Motor neuron (in vitro differentiated cells): Measurements from ENCODE around the gene GNL3. TPM values are rescaled to one million over a fixed set of nuclear protein-coding genes. Genes with fewer than 3 reads are reported as not detected.

Experiments used
- ATAC-seq, 8 experiments: fragments of 200-7000 bp; cut with Tn5 transposase; replicated peaks in 6 of 8; 2 replicates each; pipeline ENCODE4 v1.8.0; 2021; ENCODE audit warnings: mild to moderate bottlenecking in 8 of 8, moderate library complexity in 8 of 8
- H3K27ac ChIP-seq, 2 donors: fragments of 250-450 bp; sonication (Bioruptor Pico); 2 replicates each; pipeline ENCODE4 v1.9.0; 2021; ENCODE audit warnings: antibody characterized with exemption in 2 of 2, mild to moderate bottlenecking in 2 of 2, moderate library complexity in 1 of 2
- H3K4me1 ChIP-seq, 2 donors: fragments of 250-450 bp; sonication (Bioruptor Pico); replicated peaks in 1 of 2; 2 replicates each; pipeline ENCODE4 v1.6.1; 2021; ENCODE audit warnings: antibody characterized with exemption in 2 of 2, mild to moderate bottlenecking in 2 of 2, moderate library complexity in 1 of 2
- H3K4me3 ChIP-seq, 5 donors: fragments of 250-450 bp; sonication (Bioruptor Pico); 2 replicates each; pipeline ENCODE4 v1.9.0; 2021; ENCODE audit warnings: antibody characterized with exemption in 5 of 5, mild to moderate bottlenecking in 5 of 5, moderate library complexity in 4 of 5
- WGBS, 10 experiments: fragments of 450-650 bp; shearing (Covaris generic); methylation state at CpG; one replicate each; pipeline ENCODE4 v1.0.0; 2022; 5-methylcytosine and 5-hydroxymethylcytosine counted together
- in situ Hi-C, 9 experiments: fragments of 400-800 bp; cut with MboI; loops; one replicate each; pipeline ENCODE4 v1.15.0; 2021; ENCODE audit warnings: low sequenced_read_pairs in 9 of 9, low pct_unique_long_range_greater_than_20kb in 2 of 9; ENCODE audit not compliant: unreplicated experiment in 9 of 9
- total RNA-seq, 8 experiments: library from RNA; unstranded; fragments of 300-600 nt; gene quantifications; 2 replicates each; pipeline versions ENCODE4 v1.2.3 to v1.2.4, GENCODE V29; 2022

GNL3 gene
- total RNA-seq, 8 experiments from 2014 or later: 75.6 to 219 (median 110) TPM

GRCh38 chr3:52733256-52733891, 47.5 kb downstream of the GNL3 start:
- 83 to 100% (median 92%) methylated on average over 4 to 10 of the region's 10 CpGs for WGBS, 10 experiments
- in situ Hi-C loops: no loop called here
- Histone ChIP-seq H3K4me1 (no peaks in the 10 kb centered on the region), H3K4me3 (no peak overlapping the region), H3K27ac (no peak overlapping the region)
- no peak for ATAC-seq

- Histone ChIP-seq H3K27ac (no peak overlapping the region), H3K4me3 (no peak overlapping the region), H3K4me1 (no peaks in the 10 kb centered on the region)
- no peak for ATAC-seq
- 50 to 100% (median 95%) methylated on average over 1 of the region's 1 CpG for whole genome bisulfite sequencing, 10 experiments
- in situ Hi-C loops: no loop called here
Measured at GRCh38 chr3:52739730-52740129, 53.9 kb downstream of the GNL3 start.

- in situ Hi-C loops: no loop called here
- no peaks in the 10 kb centered on the region for H3K4me1 ChIP-seq
- H3K4me3 ChIP-seq: no peak overlapping the region
- 20 to 100% (median 94%) methylated on average over 1 to 3 of the region's 3 CpGs; no CpG with 5 or more reads in 4 of the 10 experiments for WGBS, 10 experiments
- H3K27ac ChIP-seq: no peak overlapping the region
- ATAC-seq: peak in 3 of 8 experiments; percentile 50 to 67 (median 60)
Measured at GRCh38 chr3:52742418-52743041, 56.7 kb downstream of the GNL3 start.

DNA sequence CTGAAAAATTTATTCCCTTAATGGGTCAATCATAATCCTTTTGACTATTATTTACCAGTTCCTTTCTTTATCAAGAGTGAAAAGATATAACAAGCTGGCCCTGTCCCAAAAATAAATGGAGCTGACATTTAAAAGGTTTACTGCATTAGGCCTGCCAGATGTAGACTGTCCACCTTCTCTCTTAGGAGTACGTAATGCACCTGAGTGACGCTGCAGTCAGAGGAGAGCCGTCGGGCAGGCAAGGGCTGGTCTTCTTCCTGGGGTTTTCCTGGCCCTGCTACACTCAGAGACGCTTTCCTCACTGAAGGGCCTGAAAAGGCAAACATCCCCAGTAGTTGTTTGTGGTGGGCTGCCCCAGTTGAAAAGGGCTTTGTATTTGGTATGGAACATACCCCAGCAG, 57.3 kb downstream of the GNL3 start:
- no peak for ATAC-seq
- Histone ChIP-seq H3K4me3 (no peak overlapping the region), H3K4me1 (no peaks in the 10 kb centered on the region), H3K27ac (no peak overlapping the region)
- 83 to 100% (median 98%) methylated on average over 1 to 4 of the region's 5 CpGs; no CpG with 5 or more reads in 6 of the 10 experiments for WGBS, 10 experiments
- in situ Hi-C loops: no loop called here

DNA sequence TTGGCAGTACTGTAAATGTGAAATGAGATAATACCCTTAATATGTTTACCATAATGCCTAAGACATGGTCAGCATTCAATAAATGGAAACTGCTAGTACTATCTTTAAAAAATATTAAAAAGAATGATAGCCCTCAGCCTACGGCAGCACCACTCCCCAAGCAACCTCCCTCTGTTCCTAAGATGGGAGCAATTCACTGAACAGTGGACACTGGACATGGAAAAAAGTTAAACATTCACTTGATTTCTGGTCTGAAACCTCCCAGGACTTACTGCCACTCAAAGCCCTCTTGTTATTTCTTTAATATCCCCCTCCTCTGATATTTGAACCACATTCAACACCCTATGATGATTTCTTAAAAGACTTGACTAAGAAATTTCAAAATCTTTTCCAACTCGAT, 57.9 kb downstream of the GNL3 start:
- no peak for ATAC-seq
- Histone ChIP-seq H3K27ac (no peak overlapping the region), H3K4me1 (no peaks in the 10 kb centered on the region), H3K4me3 (no peak overlapping the region)
- in situ Hi-C loops: no loop called here
- 55 to 100% (median 90%) methylated on average over 1 to 2 of the region's 2 CpGs; no CpG with 5 or more reads in 2 of the 10 experiments for WGBS, 10 experiments

Other genes with a start within 250 kb of the GNL3 start
- under 1 TPM; 0.05 to 0.91 (median 0.19) TPM for gene SEMA3G, start 240.9 kb upstream of the GNL3 start, total RNA-seq
- gene TNNC1, start 232.0 kb upstream of the GNL3 start, total RNA-seq: 10 to 100 TPM in 1 of 8 experiments, 1 to 10 TPM in 3, under 1 TPM in 4; 0.54 to 22.5 (median 1.2) TPM
- 100 to 1,000 TPM in 1 of 8 experiments, 10 to 100 TPM in 7; 54.4 to 134 (median 80.6) TPM for gene NISCH, start 230.4 kb upstream of the GNL3 start, total RNA-seq
- gene STAB1, start 190.7 kb upstream of the GNL3 start, total RNA-seq: 1 to 10 TPM in 2 of 8 experiments, under 1 TPM in 6; 0.11 to 2.0 (median 0.41) TPM
- gene NT5DC2, start 152.2 kb upstream of the GNL3 start, total RNA-seq: 100 to 1,000 TPM in 3 of 8 experiments, 10 to 100 TPM in 5; 13.3 to 156 (median 91.7) TPM
- 100 to 1,000 TPM in 1 of 8 experiments, 10 to 100 TPM in 7; 38.6 to 102 (median 65.6) TPM for gene UQCC5, start 149.4 kb upstream of the GNL3 start, total RNA-seq
- gene PBRM1, start 119 bp upstream of the GNL3 start, total RNA-seq: 100 to 1,000 TPM in 1 of 8 experiments, 10 to 100 TPM in 7; 27.2 to 100 (median 66.9) TPM
- gene GLT8D1, start 19.8 kb downstream of the GNL3 start, total RNA-seq: 100 to 1,000 TPM in 1 of 8 experiments, 10 to 100 TPM in 7; 46.9 to 120 (median 66.2) TPM
- 100 to 1,000 TPM; 102 to 216 (median 130) TPM for gene SPCS1, start 20.1 kb downstream of the GNL3 start, total RNA-seq
- gene NEK4, start 84.9 kb downstream of the GNL3 start, total RNA-seq: 10 to 100 TPM in 7 of 8 experiments, 1 to 10 TPM in 1; 8.0 to 32.5 (median 20.7) TPM
- gene ITIH1, start 91.6 kb downstream of the GNL3 start, total RNA-seq: 1 to 10 TPM in 1 of 8 experiments, under 1 TPM in 4, not detected in 3; 0.38 to 1.0 (median 0.66) TPM
- 1 to 10 TPM in 3 of 8 experiments, under 1 TPM in 5; 0.22 to 3.3 (median 0.55) TPM for gene ITIH3, start 108.8 kb downstream of the GNL3 start, total RNA-seq
- gene ITIH4, start 144.6 kb downstream of the GNL3 start, total RNA-seq: 1 to 10 TPM; 1.4 to 7.0 (median 2.6) TPM
- gene MUSTN1, start 149.0 kb downstream of the GNL3 start, total RNA-seq: 1 to 10 TPM in 6 of 8 experiments, under 1 TPM in 1, not detected in 1; 0.38 to 9.3 (median 2.7) TPM
- 10 to 100 TPM in 5 of 8 experiments, 1 to 10 TPM in 3; 7.2 to 27.0 (median 13.3) TPM for gene STIMATE, start 211.5 kb downstream of the GNL3 start, total RNA-seq